Globus pallidus (tissue), 1 donor: ENCODE results near the gene HOXA13.

ENCODE experiments used
- DNase-seq: peaks from one replicate; pipeline ENCODE4 v3.0.0-alpha.2; 2015; ENCODE audit warnings: low spot score

The HOXA13 gene

DNA sequence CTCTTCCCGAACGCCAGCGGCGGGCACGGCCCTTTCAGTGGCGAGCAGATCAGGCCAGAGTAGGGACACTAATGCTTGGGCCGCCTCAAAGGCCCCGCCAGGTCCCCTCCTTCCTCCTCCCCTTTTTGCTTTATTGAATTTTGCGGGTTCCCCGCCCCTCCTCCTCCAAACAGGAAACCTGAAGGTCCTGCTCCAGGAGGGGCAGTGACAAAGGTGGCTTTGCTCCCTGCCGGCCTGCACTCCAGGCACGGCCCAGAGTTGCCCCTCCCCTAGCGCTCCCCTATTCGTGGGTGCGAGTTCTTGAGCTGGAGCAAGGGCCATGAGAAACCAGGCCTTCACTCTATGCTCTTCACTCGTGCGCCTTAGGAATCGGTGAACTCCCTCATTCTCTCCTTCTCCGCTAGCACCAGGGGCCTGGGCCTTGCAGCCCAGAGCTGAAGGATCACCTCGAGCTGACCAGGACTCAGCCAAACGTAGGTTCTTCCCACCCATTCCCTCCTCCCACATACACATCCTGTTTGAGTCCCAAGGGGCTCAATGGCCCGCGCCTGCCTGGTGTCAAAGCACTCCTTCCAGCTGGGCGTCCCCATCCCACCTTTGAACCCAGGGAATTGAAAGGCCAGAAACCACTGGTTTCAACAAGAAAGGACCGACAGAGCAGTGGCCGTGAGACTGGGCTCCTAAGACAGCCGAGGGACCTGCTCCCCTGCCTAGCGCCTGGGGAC, 51.7 kb downstream of the HOXA13 start:
- DNase-seq: no peak

DNA sequence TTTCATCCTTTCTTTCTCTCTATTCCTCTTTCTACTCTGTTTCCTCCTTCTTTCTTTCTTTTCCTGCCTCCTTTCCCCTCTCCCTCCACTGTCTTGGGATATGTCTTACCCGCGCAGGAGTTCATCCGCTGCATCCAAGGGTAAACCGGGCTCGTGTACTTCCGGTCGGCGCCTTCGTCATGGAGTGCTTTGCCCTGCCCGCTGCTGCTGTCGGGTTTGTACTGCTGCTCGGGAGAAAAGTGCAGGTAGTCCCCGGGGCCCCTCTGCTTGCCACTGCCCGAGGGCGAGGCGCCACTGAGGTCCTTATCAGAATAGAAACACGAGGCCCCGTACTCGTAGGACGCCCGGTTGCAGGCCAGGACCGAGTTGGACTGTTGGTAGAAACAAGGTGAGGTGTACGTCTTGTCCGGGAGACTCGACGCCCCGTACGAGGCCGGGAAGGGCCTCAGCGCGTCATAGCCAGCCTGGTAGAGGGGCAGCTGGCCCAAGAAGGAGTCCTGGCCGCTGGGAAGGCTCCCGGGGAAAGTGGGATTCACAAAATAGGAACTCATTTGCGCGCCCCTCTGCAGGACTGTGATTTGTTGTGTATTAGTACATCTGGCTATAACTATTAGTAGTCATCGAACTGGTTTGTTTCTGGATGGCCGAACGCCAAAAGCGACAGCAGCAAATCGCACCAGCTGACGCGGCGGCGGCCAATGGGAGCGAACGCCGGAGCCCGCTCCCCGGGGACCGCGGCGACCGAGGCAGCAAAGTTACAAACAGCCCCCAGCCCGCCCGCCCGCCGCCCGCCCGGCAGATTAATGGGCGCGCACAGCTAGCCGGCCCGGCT, 52.5 kb downstream of the HOXA13 start, which contains the start of gene HOXA6:
HOXA6 (minus strand) TSS at position 576 of the 832 bp plus-strand sequence; CDS start at position 551, 25 bp downstream.
- DNase-seq: no peak

DNA sequence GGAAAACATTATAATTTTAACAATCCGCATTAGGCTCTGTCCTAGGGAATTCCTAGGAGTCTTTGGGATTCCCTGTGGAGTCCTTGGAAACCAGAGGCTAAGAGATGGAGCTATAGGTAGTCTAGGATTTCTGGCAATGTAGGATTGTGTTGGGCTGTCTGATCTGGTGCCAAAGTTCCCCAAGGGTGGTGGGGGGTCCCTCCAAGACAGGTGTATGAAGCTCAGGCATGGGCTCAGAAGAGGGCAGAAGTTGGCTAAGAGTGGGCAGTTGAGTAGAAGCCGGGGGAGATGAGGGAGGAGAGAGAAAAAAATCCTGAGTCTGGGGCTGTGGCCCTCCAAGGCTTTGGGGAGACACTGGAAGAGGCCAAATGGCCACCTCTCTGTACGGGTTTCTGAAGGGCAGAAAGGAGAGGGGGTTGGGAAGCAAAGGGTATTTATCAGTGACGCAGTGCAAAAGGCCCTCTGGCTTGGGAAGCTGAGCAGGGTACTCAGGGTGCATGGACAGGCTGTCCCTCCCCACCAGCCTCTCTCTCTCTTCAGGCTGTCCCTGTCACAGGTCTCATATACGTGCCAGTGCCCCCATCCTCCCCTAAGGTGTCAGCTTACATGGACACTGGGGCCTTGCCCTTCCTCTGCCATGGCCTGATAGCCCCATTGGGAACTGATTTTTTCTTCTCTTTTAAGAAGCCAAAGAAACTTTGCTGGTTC, 53.2 kb downstream of the HOXA13 start:
- DNase-seq: no peak

DNA sequence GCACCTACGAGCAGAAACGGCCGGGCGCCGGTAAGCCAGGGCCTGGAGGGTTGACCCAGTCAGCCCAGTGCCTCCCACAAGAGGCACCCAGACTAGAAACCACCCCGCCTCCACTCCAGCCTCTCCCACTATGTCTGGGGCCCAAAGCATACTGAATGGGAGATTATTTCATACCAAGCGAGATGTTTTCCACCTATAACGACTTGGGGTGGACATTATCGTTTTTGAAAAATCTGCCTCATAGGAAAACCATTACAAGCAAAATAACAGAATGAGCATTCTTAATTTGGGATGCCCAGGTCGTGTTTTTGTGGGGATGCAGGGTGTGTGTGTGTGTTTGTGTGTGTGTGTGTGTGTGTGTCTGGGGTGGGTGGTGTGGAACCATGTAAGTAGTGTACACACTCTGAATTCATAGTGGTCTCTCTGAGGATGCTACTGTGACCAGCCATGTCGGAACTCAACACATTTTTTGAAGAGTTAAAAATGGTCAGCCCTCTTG, 53.9 kb downstream of the HOXA13 start:
- DNase-seq: no peak

DNA sequence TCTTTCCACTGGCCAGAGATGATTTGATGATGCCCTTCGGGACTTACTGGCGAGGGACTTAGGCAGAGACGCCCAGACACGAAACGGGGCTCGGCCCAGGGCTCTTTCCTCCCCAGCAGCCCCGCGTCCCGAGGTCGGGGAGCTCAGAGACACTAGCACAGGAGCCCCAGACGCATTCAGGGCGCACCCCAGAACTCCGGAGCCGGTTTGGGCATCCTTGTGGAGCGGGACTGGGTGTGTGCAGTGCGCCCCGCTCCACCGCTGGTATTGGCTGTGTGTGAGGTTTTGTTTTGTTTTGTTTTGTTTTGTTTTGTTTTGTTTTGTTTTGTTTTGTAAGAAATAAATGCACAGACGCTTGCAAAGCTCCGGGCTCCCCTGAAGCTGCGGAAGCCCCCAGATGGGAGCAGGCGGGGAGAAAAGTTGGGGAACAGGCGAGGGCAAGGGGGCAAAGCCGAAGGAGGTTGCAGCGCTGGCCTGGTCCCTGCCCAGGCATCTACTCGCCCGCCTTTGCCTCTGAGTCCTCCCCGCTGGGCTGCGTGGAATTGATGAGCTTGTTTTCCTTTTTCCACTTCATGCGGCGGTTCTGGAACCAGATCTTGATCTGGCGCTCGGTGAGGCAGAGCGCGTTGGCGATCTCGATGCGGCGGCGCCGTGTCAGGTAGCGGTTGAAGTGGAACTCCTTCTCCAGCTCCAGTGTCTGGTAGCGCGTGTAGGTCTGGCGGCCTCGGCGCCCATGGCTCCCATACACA, 54.6 kb downstream of the HOXA13 start:
- no peak for DNase-seq

DNA sequence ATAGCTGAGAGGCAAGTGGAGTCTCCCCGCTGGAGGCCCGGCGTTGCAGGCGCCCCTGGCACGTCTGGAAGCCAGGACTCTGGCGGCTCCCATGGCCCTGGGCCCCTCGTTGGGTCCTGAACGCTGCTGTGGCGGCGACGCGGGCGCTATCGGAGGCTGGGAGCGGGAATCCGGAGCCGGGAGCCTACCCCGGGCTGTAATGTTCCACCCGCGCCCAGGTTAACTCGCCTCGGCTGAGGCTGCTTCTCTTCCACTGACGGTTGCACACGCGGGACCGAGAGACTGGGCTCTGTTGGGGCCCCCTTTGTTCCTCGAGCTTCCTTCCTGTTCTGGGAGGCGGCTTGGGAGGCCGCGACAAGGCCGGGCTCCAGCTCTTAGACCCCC, 55.1 kb downstream of the HOXA13 start:
- no peak for DNase-seq
